ENCODE results near the gene STYX.

The STYX gene

DNA sequence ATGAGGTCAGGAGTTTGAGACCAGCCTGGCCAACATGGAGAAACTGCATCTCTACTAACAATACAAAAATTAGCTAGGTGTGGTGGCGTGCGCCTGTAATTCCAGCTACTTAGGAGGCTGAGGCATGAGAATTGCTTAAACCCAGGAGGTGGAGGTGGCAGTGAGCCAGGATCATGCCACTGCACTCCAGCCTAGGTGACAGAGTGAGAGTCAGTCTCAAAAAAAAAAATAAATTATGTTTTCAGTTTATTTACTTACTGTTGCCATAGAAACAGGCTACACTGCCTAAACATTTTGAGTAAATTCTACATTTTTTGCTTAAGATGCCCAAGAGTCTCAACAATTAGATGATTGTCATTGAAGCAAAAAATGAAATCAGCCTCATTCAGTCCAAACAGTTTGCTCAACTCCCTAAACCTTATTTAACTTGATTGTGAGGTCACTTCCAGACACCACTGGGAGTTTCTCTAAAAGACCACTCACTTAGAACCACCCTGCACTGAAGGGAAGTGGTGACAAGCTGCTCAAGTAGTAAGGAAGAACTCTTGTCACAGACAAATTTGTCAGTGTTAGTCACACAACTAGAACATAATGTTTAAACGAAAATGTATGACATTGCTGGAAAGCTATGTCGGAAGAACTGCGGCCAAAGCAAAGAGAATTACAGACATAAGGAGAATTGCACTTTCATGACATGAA lies 71.2 kb downstream of the STYX start:
- no peak for DNase-seq (ENCODE audit: low spot score)
- Histone ChIP-seq H3K27ac (peak overlapping the region; percentile 76 to 77), H3K4me3 (peak overlapping the region; percentile 10)
- TF ChIP-seq, protein P1, sequence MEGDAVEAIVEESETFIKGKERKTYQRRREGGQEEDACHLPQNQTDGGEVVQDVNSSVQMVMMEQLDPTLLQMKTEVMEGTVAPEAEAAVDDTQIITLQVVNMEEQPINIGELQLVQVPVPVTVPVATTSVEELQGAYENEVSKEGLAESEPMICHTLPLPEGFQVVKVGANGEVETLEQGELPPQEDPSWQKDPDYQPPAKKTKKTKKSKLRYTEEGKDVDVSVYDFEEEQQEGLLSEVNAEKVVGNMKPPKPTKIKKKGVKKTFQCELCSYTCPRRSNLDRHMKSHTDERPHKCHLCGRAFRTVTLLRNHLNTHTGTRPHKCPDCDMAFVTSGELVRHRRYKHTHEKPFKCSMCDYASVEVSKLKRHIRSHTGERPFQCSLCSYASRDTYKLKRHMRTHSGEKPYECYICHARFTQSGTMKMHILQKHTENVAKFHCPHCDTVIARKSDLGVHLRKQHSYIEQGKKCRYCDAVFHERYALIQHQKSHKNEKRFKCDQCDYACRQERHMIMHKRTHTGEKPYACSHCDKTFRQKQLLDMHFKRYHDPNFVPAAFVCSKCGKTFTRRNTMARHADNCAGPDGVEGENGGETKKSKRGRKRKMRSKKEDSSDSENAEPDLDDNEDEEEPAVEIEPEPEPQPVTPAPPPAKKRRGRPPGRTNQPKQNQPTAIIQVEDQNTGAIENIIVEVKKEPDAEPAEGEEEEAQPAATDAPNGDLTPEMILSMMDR (IDR thresholded peaks at IDR 0.05) = no peak

DNA sequence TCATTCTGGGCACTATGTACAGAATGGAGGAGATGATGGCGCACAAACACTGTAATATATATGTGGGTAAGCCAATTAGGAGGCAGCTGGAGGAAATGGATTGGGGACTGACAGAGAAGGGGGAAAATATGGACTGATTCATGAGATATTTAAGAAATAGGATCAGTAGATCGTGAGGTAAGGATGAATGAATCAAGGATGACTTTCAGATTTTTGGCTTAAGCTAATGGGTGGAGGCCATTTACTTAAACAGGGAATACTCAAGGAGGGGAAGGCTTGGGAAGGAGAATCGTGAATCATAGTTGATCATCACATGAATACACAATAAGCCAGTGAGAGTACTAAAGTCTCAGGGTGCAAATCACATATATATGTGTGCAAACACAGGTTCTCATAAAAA lies 72.6 kb downstream of the STYX start:
- TF ChIP-seq, protein P1 (IDR thresholded peaks at IDR 0.05) = no peak
- DNase-seq (ENCODE audit: low spot score) = no peak
- Histone ChIP-seq H3K27ac (peak overlapping the region; percentile 76 to 77), H3K4me3 (no peak overlapping the region)

DNA sequence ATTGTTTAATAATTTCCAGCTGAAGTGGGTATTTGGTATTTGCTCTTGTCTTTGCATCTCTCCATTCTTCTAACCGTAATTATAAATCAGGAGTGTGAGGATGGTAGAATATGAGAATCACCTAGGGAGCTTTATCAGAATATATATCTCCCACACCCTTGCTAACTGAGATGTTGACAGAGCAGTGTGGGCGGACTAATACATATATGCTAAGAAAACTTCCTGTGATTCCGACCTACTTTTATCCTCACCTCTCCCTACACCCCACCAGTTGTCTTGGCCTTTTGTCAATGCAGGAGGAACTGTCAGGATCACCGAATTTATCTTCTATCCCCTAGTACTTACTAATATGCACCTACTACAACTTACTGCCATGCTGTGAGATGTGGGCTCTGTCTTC lies 76.1 kb downstream of the STYX start:
- no peak overlapping the region for H3K27ac ChIP-seq
- no peak overlapping the region for H3K4me3 ChIP-seq
- TF ChIP-seq, protein P1 (IDR thresholded peaks at IDR 0.05) = no peak
- DNase-seq (ENCODE audit: low spot score) = no peak

DNA sequence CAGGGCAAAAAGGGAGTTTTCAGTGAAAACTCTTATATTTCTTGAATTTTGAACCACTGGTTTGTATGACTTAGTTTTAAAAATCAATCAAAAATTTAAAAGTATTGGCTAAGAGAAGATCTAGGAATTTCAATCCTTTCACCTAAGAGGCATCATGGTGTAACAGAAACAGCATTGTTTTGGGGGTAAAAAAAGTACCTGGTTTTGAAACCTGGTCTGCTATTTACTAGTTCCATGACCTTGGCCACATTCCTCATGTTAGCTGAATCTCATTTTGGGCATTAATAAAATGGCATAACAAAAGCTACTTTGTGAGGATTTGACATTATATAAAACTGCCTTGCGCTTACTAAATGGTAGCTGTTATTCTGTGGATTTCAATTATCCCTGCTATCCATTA lies 78.1 kb downstream of the STYX start:
- DNase-seq (ENCODE audit: low spot score) = no peak
- no peak overlapping the region for H3K27ac ChIP-seq
- TF ChIP-seq, protein P1 (IDR thresholded peaks at IDR 0.05) = no peak
- H3K4me3 ChIP-seq = no peak overlapping the region

DNA sequence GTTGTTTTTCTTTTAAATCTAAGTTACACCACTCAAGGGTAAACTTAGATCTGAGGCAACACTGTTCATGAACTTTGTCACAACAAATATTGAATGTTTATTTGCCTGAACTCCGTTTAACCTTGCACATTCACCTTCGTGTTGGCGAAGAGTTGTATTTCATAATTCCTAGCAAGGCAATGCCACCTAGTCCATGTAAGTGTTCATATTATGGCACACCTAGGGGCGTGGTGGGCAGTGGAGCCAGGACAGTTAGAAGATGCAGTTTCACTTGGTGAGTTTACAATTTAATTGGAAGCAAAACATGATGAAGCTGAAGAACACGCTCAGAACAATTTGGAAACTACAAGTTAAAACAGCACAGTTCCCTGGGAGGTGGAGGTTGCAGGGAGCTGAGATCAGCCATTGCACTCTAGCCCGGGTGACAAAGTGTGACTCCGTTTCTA lies 91.9 kb downstream of the STYX start:
- H3K4me3 ChIP-seq = no peak overlapping the region
- TF ChIP-seq, protein P1 (IDR thresholded peaks at IDR 0.05) = no peak
- H3K27ac ChIP-seq = no peak overlapping the region
- DNase-seq (ENCODE audit: low spot score) = no peak

DNA sequence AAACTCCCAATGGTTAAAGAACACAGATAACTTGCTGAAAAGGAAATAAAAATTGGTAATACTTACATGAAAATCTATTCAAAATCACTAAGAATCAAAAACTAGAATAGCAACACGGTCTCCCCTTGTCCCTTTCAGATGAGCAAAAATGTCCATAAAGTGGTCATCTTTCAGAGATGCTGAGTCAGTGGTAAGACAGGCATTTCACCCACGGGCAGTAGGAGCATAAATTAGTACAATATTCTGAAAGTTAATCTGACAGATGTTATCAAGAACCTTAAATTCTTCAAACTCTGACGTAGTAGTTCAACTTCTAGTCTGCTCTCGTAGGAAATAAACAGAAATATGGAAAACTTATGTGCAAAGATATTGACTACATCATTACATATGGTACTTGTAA lies 94.5 kb downstream of the STYX start:
- Histone ChIP-seq H3K4me3 (no peak overlapping the region), H3K27ac (no peak overlapping the region)
- TF ChIP-seq, protein P1 (IDR thresholded peaks at IDR 0.05) = no peak
- DNase-seq (ENCODE audit: low spot score) = no peak

Data from coronary artery (tissue), 2 donors.